ENCODE results near the gene DVL2. TPM values are rescaled to one million over a fixed set of nuclear protein-coding genes. Genes with fewer than 3 reads are reported as not detected.
A peak's percentile ranks its signal among the peaks of the same experiment; 100 is the strongest.

The DVL2 gene
- total RNA-seq, result 39.8 and 51.8 TPM in 2 replicates

GRCh38 chr17:7234083-7234951, at the start of gene DVL2:
Gene DVL2, minus strand, starts transcription at chr17:7234517. Its CDS starts 255 bp downstream, at chr17:7234262.

GRCh38 chr17:7281074-7281952, 47.0 kb upstream of the DVL2 start, which contains the start of gene SLC2A4:
Gene SLC2A4, plus strand, starts transcription at chr17:7281718. Its CDS starts 217 bp downstream, at chr17:7281935.

GRCh38 chr17:7262192-7262934, 28.0 kb upstream of the DVL2 start, which contains the start of gene CLDN7:
Gene CLDN7, minus strand, starts transcription at chr17:7262478. Its CDS starts 435 bp downstream, at chr17:7262043.

GRCh38 chr17:7252176-7253043, 18.1 kb upstream of the DVL2 start, which contains the start of gene ELP5:
Gene ELP5, plus strand, starts transcription at chr17:7252215. Its CDS starts 336 bp downstream, at chr17:7252551.

GRCh38 chr17:7251661-7252175, 17.4 kb upstream of the DVL2 start, which contains the start of gene CTDNEP1:
Gene CTDNEP1, minus strand, starts transcription at chr17:7251734. Its CDS starts 438 bp downstream, at chr17:7251296.

GRCh38 chr17:7241783-7242716, 7.7 kb upstream of the DVL2 start, which contains the start of gene GABARAP:
Gene GABARAP, minus strand, starts transcription at chr17:7242449. Its CDS starts 119 bp downstream, at chr17:7242330.

GRCh38 chr17:7239091-7240027, 5.0 kb upstream of the DVL2 start, which contains the start of gene PHF23:
Gene PHF23, minus strand, starts transcription at chr17:7239457. Its CDS starts 178 bp downstream, at chr17:7239279.

GRCh38 chr17:7219812-7220592, 14.3 kb downstream of the DVL2 start, which contains the start of the genes ACADVL and DLG4:
Gene ACADVL, plus strand, starts transcription at chr17:7219938. Its CDS starts 47 bp downstream, at chr17:7219985.
Gene DLG4, minus strand, starts transcription at chr17:7219836.

GRCh38 chr17:7179317-7180254, 54.7 kb downstream of the DVL2 start, which contains the start of gene ASGR1:
Gene ASGR1, minus strand, starts transcription at chr17:7179370. Its CDS starts 807 bp downstream, at chr17:7178563.

Small RNA genes within 50 kb of the gene (small RNA-seq; reads per million reads assigned to genes)
- gene AC120057.4 (not detected), gene MIR324 (309 reads per million, percentile 99 among the genes with 10 or more reads in this experiment), gene RF00019 (not detected)

Other genes with a start within 250 kb of the DVL2 start
- not detected in 2 replicates for gene ALOX12, start 238.5 kb downstream of the DVL2 start, total RNA-seq
- 43.6 and 68.1 TPM in 2 replicates for gene RNASEK, start 221.9 kb downstream of the DVL2 start, total RNA-seq
- 86.7 and 109 TPM in 2 replicates for gene BCL6B, start 211.5 kb downstream of the DVL2 start, total RNA-seq
- gene SLC16A13, start 198.5 kb downstream of the DVL2 start, total RNA-seq, result 2.5 and 3.0 TPM in 2 replicates
- gene SLC16A11, start 190.4 kb downstream of the DVL2 start, total RNA-seq, result 0.36 and 0.66 TPM in 2 replicates
- gene CLEC10A, start 154.3 kb downstream of the DVL2 start, total RNA-seq, result not detected in 2 replicates
- gene ASGR2, start 119.7 kb downstream of the DVL2 start, total RNA-seq, result not detected in 2 replicates
- gene ASGR1, start 55.1 kb downstream of the DVL2 start, total RNA-seq, result 5.8 and 9.7 TPM in 2 replicates
- gene DLG4, start 14.7 kb downstream of the DVL2 start, total RNA-seq, result 13.2 and 14.8 TPM in 2 replicates
- gene ACADVL, start 14.6 kb downstream of the DVL2 start, total RNA-seq, result 164 and 181 TPM in 2 replicates
- 38.1 and 38.3 TPM in 2 replicates for gene PHF23, start 4.9 kb upstream of the DVL2 start, total RNA-seq
- gene GABARAP, start 7.9 kb upstream of the DVL2 start, total RNA-seq, result 206 and 343 TPM in 2 replicates
- 33.8 and 45.2 TPM in 2 replicates for gene CTDNEP1, start 17.2 kb upstream of the DVL2 start, total RNA-seq
- gene ELP5, start 17.7 kb upstream of the DVL2 start, total RNA-seq, result 32.0 and 36.4 TPM in 2 replicates
- gene CLDN7, start 28.0 kb upstream of the DVL2 start, total RNA-seq, result 19.0 and 22.7 TPM in 2 replicates
- gene SLC2A4, start 47.2 kb upstream of the DVL2 start, total RNA-seq, result under 0.01 and 0.14 TPM in 2 replicates
- gene YBX2, start 60.1 kb upstream of the DVL2 start, total RNA-seq, result 0.13 and 0.14 TPM in 2 replicates
- 863 and 945 TPM in 2 replicates for gene EIF5A, start 73.1 kb upstream of the DVL2 start, total RNA-seq
- 44.3 and 44.5 TPM in 2 replicates for gene GPS2, start 80.8 kb upstream of the DVL2 start, total RNA-seq
- gene NEURL4, start 94.8 kb upstream of the DVL2 start, total RNA-seq, result 17.3 and 23.5 TPM in 2 replicates
- gene ACAP1, start 102.0 kb upstream of the DVL2 start, total RNA-seq, result not detected in 2 replicates
- gene KCTD11, start 117.6 kb upstream of the DVL2 start, total RNA-seq, result 2.1 and 2.6 TPM in 2 replicates
- gene TMEM95, start 120.6 kb upstream of the DVL2 start, total RNA-seq, result not detected in 2 replicates
- 0.27 and 0.29 TPM in 2 replicates for gene TNK1, start 146.6 kb upstream of the DVL2 start, total RNA-seq
- 19.5 and 22.2 TPM in 2 replicates for gene PLSCR3, start 160.0 kb upstream of the DVL2 start, total RNA-seq
- gene TMEM256, start 169.6 kb upstream of the DVL2 start, total RNA-seq, result 49.5 and 65.8 TPM in 2 replicates
- 4.5 and 7.3 TPM in 2 replicates for gene NLGN2, start 173.3 kb upstream of the DVL2 start, total RNA-seq
- not detected in 2 replicates for gene SPEM1, start 185.8 kb upstream of the DVL2 start, total RNA-seq
- not detected in 2 replicates for gene SPEM2, start 191.1 kb upstream of the DVL2 start, total RNA-seq
- gene SPEM3, start 194.3 kb upstream of the DVL2 start, total RNA-seq, result not detected in 2 replicates
- 4.7 and 5.5 TPM in 2 replicates for gene TMEM102, start 200.9 kb upstream of the DVL2 start, total RNA-seq
- 0.22 and 0.27 TPM in 2 replicates for gene FGF11, start 205.0 kb upstream of the DVL2 start, total RNA-seq
- 4.4 and 4.8 TPM in 2 replicates for gene CHRNB1, start 210.5 kb upstream of the DVL2 start, total RNA-seq
- 17.6 and 23.3 TPM in 2 replicates for gene ZBTB4, start 245.1 kb upstream of the DVL2 start, total RNA-seq
- gene SLC35G6, start 246.9 kb upstream of the DVL2 start, total RNA-seq, result not detected in 2 replicates
- gene POLR2A, start 249.8 kb upstream of the DVL2 start, total RNA-seq, result 110 and 117 TPM in 2 replicates